Neural progenitor cell (in vitro differentiated cells): ENCODE data around the gene ZCCHC8. TPM values are rescaled to one million over a fixed set of nuclear protein-coding genes. Genes with fewer than 3 reads are reported as not detected.

Experiments
- DNase-seq: peaks from one replicate; pipeline ENCODE4 v3.0.0-alpha.2; 2016; ENCODE audit warnings: low spot score
- H2AFZ ChIP-seq: fragments of 200-600 bp; sonication (generic); replicated peaks from 2 replicates; pipeline ENCODE4 v1.6.1; 2016; ENCODE audit warnings: antibody characterized with exemption
- H3F3A ChIP-seq: fragments of 200-600 bp; sonication (generic); 2 replicates; pipeline ENCODE4 v1.6.1; 2016; ENCODE audit warnings: antibody characterized with exemption, low read depth
- H3K27ac ChIP-seq: fragments of 200-600 bp; sonication (generic); 2 replicates; pipeline ENCODE4 v1.5.1; 2016; ENCODE audit warnings: mild to moderate bottlenecking
- H3K27me3 ChIP-seq: fragments of 200-600 bp; sonication (generic); 2 replicates; pipeline ENCODE4 v1.6.1; 2016; ENCODE audit warnings: mild to moderate bottlenecking, moderate library complexity
- H3K36me3 ChIP-seq: fragments of 200-600 bp; sonication (generic); 2 replicates; pipeline ENCODE4 v1.5.1; 2016
- H3K4me1 ChIP-seq: fragments of 200-600 bp; sonication (generic); 2 replicates; pipeline ENCODE4 v1.6.1; 2016; ENCODE audit warnings: mixed run types
- H3K4me2 ChIP-seq: fragments of 200-600 bp; sonication (generic); 2 replicates; pipeline ENCODE4 v1.6.1; 2016
- H3K4me3 ChIP-seq: fragments of 200-600 bp; sonication (generic); 2 replicates; pipeline ENCODE4 v1.5.1; 2016
- H3K79me2 ChIP-seq: fragments of 200-600 bp; sonication (generic); 2 replicates; pipeline ENCODE4 v1.6.1; 2016; ENCODE audit warnings: low read depth
- H3K9ac ChIP-seq: fragments of 200-600 bp; sonication (generic); 2 replicates; pipeline ENCODE4 v1.6.1; 2016
- H3K9me3 ChIP-seq: fragments of 200-600 bp; sonication (generic); 2 replicates; pipeline ENCODE4 v1.5.1; 2016; ENCODE audit warnings: low read depth
- H4K20me1 ChIP-seq: fragments of 200-600 bp; sonication (generic); 2 replicates; pipeline ENCODE4 v1.6.1; 2016; ENCODE audit warnings: low read depth
- H3K27ac Mint-ChIP-seq: 3 replicates; pipeline ENCODE4 v1.8.0; 2021; ENCODE audit warnings: mixed read lengths
- H3K27me3 Mint-ChIP-seq: 2 replicates; pipeline ENCODE4 v1.8.0; 2022; ENCODE audit warnings: low read depth, mild to moderate bottlenecking, inconsistent platforms, moderate library complexity, mixed read lengths; ENCODE audit not compliant: insufficient read depth
- H3K36me3 Mint-ChIP-seq: 3 replicates; pipeline ENCODE4 v1.8.0; 2021; ENCODE audit warnings: mixed read lengths
- H3K4me1 Mint-ChIP-seq: 3 replicates; pipeline ENCODE4 v1.8.0; 2021; ENCODE audit warnings: mixed read lengths
- H3K4me3 Mint-ChIP-seq: 3 replicates; pipeline ENCODE4 v1.8.0; 2021; ENCODE audit warnings: mild to moderate bottlenecking, moderate library complexity, mixed read lengths
- H3K9me3 Mint-ChIP-seq: 3 replicates; pipeline ENCODE4 v1.8.0; 2020; ENCODE audit warnings: mixed read lengths
- CTCF ChIP-seq: fragments of 200-600 bp; sonication (generic); IDR thresholded peaks from 2 replicates; pipeline ENCODE4 v1.5.1; 2017; ENCODE audit warnings: antibody characterized with exemption, mild to moderate bottlenecking
- EZH2 ChIP-seq: fragments of 200-600 bp; sonication (generic); IDR thresholded peaks from 2 replicates; pipeline ENCODE4 v1.6.1; 2017; ENCODE audit warnings: antibody characterized with exemption, mild to moderate bottlenecking, moderate library complexity
- EZH2phosphoT487 ChIP-seq: fragments of 200-600 bp; sonication (generic); IDR thresholded peaks from 2 replicates; pipeline ENCODE4 v1.6.1; 2017; ENCODE audit warnings: antibody characterized with exemption
- total RNA-seq: library from RNA; depleted of rRNA; stranded (reverse); fragments of >200 nt; gene quantifications from 2 replicates; pipeline ENCODE4 v1.2.3, GENCODE V29; 2015; ENCODE audit warnings: low replicate concordance

ZCCHC8 gene
- total RNA-seq, 1 donor from 2014 or later, result 49.1 TPM

- Histone ChIP-seq H3K27ac (peak overlapping the region; percentile 65), H4K20me1 (peaks cover 12% of the 10 kb centered on the region), H3K4me2 (no peak overlapping the region), H3K36me3 (peaks cover 36% of the 10 kb centered on the region), H3K9me3 (no peaks in the 10 kb centered on the region), H3K4me3 (no peak overlapping the region), H2AFZ (no peak overlapping the region), H3K79me2 (peaks cover 36% of the 10 kb centered on the region), H3K9ac (no peak overlapping the region), H3K4me1 (peaks cover 4% of the 10 kb centered on the region), H3K27me3 (no peaks in the 10 kb centered on the region), H3F3A (peaks cover 90% of the 10 kb centered on the region)
- Mint-ChIP-seq H3K27me3 (peaks cover 4% of the 10 kb centered on the region), H3K36me3 (peaks cover 35% of the 10 kb centered on the region), H3K4me3 (no peak overlapping the region), H3K4me1 (peaks cover 11% of the 10 kb centered on the region), H3K9me3 (no peaks in the 10 kb centered on the region), H3K27ac (no peak overlapping the region)
- DNase-seq, result no peak
- TF ChIP-seq CTCF (no peak), EZH2phosphoT487 (no peak), EZH2 (no peak)
Measured at GRCh38 chr12:122505419-122506051, 4.8 kb upstream of the ZCCHC8 start.

GRCh38 chr12:122503783-122504590 is 3.3 kb upstream of the ZCCHC8 start:
- Mint-ChIP-seq H3K9me3 (no peaks in the 10 kb centered on the region), H3K4me3 (no peak overlapping the region), H3K36me3 (peaks cover 29% of the 10 kb centered on the region)

GRCh38 chr12:122503147-122503751 is 2.5 kb upstream of the ZCCHC8 start:
- H3K79me2 ChIP-seq, result peaks cover 34% of the 10 kb centered on the region
- H3K36me3 ChIP-seq, result peaks cover 25% of the 10 kb centered on the region
- Mint-ChIP-seq H3K27ac (no peak overlapping the region), H3K36me3 (peaks cover 28% of the 10 kb centered on the region), H3K4me3 (no peak overlapping the region), H3K9me3 (no peaks in the 10 kb centered on the region), H3K4me1 (peaks cover 22% of the 10 kb centered on the region), H3K27me3 (peaks cover 4% of the 10 kb centered on the region)
- H4K20me1 ChIP-seq, result peaks cover 10% of the 10 kb centered on the region
- no peak overlapping the region for H3K4me2 ChIP-seq
- H3K4me1 ChIP-seq, result peaks cover 12% of the 10 kb centered on the region
- DNase-seq, result no peak
- TF ChIP-seq CTCF, result no peak
- TF ChIP-seq EZH2phosphoT487, result no peak
- TF ChIP-seq EZH2, result no peak
- no peaks in the 10 kb centered on the region for H3K9me3 ChIP-seq
- no peaks in the 10 kb centered on the region for H3K27me3 ChIP-seq
- H3K27ac ChIP-seq, result no peak overlapping the region
- H3K4me3 ChIP-seq, result no peak overlapping the region
- peaks cover 83% of the 10 kb centered on the region for H3F3A ChIP-seq
- H2AFZ ChIP-seq, result no peak overlapping the region
- H3K9ac ChIP-seq, result no peak overlapping the region

More at GRCh38 chr12:122503783-122504590, 3.3 kb upstream of the ZCCHC8 start:
- no peak overlapping the region for H3K9ac ChIP-seq
- no peaks in the 10 kb centered on the region for H3K27me3 ChIP-seq
- TF ChIP-seq EZH2phosphoT487, result no peak
- no peak for TF ChIP-seq CTCF
- no peak for TF ChIP-seq EZH2
- H4K20me1 ChIP-seq, result peaks cover 5% of the 10 kb centered on the region
- no peak overlapping the region for H3K27ac ChIP-seq
- H3K79me2 ChIP-seq, result peaks cover 34% of the 10 kb centered on the region
- peaks cover 30% of the 10 kb centered on the region for H3K36me3 ChIP-seq
- H3K4me3 ChIP-seq, result no peak overlapping the region
- H3K4me2 ChIP-seq, result no peak overlapping the region
- peaks cover 16% of the 10 kb centered on the region for H3K4me1 Mint-ChIP-seq
- no peaks in the 10 kb centered on the region for H3K9me3 ChIP-seq
- H3K27me3 Mint-ChIP-seq, result peaks cover 4% of the 10 kb centered on the region
- no peak overlapping the region for H3K27ac Mint-ChIP-seq
- H2AFZ ChIP-seq, result no peak overlapping the region
- peaks cover 5% of the 10 kb centered on the region for H3K4me1 ChIP-seq
- no peak for DNase-seq
- peaks cover 90% of the 10 kb centered on the region for H3F3A ChIP-seq
